HG03039 (cell line): Measurements from ENCODE around the gene PRORP.
"Not testable (repeated sequence)": the region's sequence is repeated elsewhere in the genome, so short reads cannot be mapped to it uniquely, and the experiment has no call there.

Experiments
- ATAC-seq: cut with Tn5 transposase; IDR thresholded peaks from one replicate; pipeline ENCODE4 v1.9.1; 2021; ENCODE audit warnings: mild to moderate bottlenecking, moderate library complexity; ENCODE audit not compliant: unreplicated experiment

Gene PRORP

DNA sequence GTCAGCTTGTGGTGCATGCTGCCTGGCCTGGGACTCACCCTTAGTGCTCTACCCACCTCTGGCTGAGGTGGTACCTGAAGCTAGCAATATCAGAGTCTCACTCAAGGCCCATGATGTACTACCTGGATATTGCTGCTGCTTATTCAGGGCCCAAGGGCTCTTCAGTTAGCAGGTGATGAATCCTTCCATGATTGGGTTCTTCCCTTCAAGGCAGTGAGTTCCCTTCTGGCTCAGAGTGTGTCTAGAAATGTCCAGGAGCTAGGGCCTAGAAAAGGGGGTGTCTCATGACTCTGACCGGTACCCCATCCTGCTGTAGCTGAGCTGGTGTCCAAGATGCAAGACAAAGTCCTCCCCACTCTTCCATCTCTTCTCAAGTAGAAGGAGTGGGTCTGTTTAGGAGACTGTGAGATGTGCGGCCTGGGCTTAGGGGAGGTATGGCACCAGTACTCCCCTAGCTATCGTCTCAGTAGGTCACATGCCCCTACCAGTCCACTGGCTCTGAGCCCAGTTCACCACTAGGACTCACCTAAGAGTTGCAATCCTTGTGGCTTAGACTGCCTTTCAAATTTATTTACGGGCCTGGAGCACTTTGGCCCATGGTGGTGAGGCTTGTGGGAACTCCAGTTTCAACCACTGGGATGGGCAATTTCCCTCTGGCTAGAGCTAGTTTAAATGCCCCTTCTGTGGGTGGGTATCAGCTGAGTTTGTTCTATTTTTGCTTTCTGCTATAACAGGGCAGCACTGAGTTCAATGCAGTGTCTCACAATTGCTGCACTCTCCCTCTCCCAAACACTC is 12.2 kb downstream of the PRORP start:
- ATAC-seq: no peak

- no peak for ATAC-seq
Measured at GRCh38 chr14:35138585-35138984, 16.2 kb downstream of the PRORP start.

- no peak for ATAC-seq
Measured at GRCh38 chr14:35140718-35141581, 18.6 kb downstream of the PRORP start.

GRCh38 chr14:35144029-35144428 is 21.7 kb downstream of the PRORP start:
- no peak for ATAC-seq

DNA sequence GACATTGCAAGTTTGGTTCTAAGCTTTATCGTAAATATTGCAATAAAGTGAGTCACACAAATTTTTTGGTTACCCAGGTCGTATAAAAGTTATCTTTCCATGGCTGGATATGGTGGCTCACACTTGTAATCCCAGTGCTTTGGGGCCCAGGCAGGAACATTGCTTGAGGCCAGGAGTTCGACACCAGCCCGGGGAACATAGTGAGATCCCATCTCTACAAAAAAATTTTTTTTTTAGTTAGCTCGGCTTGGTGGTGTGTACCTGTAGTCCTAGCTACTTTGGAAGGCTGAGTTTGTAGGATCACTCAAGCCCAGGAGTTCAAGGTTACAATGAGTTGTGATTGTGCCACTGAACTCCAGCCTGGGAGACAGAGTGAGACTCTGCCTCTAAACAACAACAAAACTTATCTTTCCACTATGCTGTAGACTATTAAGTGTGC is 24.4 kb downstream of the PRORP start:
- ATAC-seq: no peak

DNA sequence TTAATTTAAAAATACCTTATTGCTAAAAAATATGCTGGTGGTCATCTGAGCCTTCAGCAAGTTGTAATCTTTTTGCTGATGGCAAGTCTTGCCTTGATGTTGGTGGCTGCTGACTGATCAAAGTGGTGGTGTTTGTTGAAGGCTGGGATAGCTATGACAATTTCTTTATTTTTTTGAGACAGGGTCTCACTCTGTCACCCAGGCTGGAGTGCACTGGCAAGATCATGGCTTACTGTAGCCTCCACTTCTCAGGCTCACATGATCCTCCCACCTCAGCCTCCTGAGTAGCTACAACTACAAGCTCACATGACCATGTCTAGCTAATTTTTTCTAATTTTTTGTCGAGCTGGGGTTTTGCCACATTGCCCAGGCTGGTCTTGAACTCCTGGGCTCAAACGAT is 24.8 kb downstream of the PRORP start:
- ATAC-seq: no peak

DNA sequence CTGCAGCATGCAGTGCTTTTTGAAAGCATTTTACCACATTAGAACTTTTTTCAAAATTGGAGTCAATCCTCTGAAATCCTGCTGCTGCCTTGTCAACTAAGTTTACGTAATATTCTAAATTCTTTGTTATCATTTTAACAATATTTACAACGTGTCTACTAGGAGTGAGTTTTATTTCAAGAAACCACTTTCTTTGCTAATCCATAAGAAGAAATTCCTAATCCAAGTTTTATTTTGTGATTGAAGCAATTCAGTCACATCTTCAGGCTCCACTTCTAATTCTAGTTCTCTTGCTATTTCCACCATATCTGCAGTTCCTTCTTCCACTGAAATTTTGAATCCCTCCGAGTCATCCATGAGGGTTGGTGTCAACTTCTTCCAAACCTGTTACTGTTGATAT is 25.4 kb downstream of the PRORP start:
- no peak for ATAC-seq

DNA sequence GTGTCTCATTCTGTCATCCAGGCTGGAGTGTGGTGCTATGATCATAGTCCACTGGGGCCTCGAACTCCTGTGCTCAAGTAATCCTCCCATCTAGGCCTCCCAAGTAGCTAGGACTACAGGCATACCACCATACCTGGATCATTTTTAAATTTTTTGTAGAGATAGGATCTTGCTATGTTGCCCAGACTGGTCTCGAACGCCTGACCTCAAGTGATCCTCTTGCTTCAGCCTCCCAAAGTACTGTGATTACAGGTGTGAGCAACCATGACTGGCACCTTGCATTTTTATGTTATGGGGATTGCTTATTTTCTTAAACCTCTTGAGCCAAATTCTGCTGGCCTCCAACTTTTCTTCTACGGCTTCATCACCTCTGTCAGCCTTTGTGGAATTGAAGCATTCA is 26.9 kb downstream of the PRORP start:
- ATAC-seq: no peak

GRCh38 chr14:35152531-35152930 is 30.2 kb downstream of the PRORP start:
- not testable (repeated sequence) for ATAC-seq

DNA sequence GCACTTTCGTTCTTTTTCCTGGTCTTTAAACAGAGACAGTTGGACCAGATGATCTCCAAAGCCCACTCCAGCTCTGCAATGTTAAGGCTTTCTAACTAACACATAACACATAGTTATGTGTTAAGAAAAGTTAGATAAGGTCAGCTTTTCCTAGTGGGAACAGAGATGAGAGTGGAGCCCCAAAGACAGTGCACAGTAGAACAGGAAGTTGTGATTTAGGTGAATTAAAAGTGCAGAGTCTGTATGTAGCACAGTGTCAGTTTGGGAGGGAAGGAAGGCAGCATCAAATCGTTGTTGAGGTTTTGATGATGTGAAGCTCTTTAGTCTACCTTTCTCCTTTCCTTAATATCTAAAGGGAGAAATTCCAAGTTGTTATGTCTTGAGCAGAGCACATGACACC is 31.7 kb downstream of the PRORP start:
- ATAC-seq: no peak

GRCh38 chr14:35155962-35156361 is 33.6 kb downstream of the PRORP start:
- no peak for ATAC-seq

DNA sequence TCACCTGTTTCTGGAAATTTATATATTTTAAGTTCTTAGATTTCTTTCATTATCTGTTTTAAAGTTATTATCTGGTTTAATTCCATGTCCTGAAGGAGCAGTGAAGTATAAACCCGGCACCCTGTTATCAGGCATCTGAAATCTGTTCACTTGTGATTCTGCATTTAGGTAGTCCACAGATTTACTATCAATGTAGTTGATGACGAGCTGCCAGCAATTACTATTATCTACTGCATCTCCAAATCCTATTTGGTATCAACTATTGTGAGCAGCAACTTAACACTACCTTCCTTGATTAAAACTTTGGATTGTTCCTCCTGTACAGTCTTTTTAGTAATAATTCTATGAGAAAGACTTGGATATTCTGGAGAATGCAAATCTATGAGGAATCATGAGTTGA is 36.1 kb downstream of the PRORP start:
- ATAC-seq: no peak

- ATAC-seq: no peak
Measured at GRCh38 chr14:35158951-35159653, 36.8 kb downstream of the PRORP start.

GRCh38 chr14:35159742-35160409 is 37.5 kb downstream of the PRORP start:
- no peak for ATAC-seq

- no peak for ATAC-seq
Measured at GRCh38 chr14:35161231-35161630, 38.9 kb downstream of the PRORP start.

GRCh38 chr14:35163384-35163783 is 41.0 kb downstream of the PRORP start:
- no peak for ATAC-seq

GRCh38 chr14:35164849-35165248 is 42.5 kb downstream of the PRORP start:
- ATAC-seq: no peak

DNA sequence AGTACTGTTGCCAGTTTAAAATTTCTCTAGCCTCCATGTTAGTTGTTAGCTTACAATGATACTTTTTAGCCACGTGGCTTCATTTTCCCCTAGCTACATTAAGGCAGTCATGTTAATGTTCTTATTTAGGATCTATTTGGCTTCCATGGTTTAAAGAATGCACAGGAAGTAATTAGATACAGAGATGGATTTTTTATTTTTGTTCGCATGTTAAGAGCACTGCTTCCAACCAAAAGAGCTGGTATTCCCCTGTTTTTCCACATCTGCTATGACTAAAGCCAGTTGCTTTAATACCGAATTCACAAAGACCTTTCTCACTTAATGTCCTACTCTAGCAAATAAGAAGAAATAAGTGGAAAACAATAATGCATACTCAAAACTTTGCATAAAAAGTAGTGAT is 45.1 kb downstream of the PRORP start:
- ATAC-seq: no peak
